ENCODE results near the gene HIRIP3.
"Not testable (repeated sequence)": the region's sequence is repeated elsewhere in the genome, so short reads cannot be mapped to it uniquely, and the experiment has no call there.

HIRIP3 gene

GRCh38 chr16:29995324-29995910 lies at the start of gene HIRIP3:
TSS of gene HIRIP3 (minus strand) at chr16:29995617. CDS start at chr16:29995605, 12 bp downstream.
- peak; percentile 95 for DNase-seq

GRCh38 chr16:30041841-30042240 lies 46.4 kb upstream of the HIRIP3 start:
- DNase-seq, result no peak

DNA sequence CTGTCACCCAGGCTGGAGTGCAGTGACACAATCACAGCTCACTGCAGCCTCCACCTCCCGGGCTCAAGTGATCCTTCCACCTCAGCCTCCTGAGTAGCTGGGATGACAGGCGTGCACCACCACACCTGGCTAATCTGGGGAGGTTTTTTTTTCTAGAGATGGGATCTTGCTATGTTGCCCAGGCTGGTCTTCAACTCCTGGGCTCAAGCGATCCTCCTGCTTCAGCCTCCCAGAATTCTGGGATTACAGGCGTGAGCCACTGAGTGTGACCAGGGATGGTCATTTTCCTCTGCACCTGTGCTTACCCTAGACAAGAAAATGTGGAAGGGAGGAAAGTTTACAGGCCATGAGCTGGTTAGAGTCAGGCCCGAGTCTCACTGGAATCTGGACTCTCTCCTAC lies 45.3 kb upstream of the HIRIP3 start:
- not testable (repeated sequence) for DNase-seq

DNA sequence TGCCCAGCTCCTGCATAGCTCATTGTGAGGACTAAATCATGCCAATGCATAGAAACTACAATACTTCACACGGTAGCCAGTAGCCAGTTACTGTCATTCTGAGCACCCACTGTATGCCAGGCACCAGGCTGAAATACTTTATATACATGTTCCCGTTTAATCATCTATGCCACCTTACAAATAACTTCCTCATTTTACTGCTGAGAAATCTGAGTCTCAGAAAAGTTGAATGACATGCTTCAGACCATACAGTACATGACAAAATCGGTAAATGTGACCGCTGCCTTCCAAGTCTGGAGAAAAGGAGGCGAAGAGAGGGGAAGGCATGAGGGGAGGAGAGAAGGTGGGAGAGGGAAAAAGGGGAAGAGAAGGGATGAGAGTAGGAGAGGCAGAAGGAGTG lies 44.8 kb upstream of the HIRIP3 start:
- no peak for DNase-seq

GRCh38 chr16:30033270-30033669 lies 37.9 kb upstream of the HIRIP3 start:
- DNase-seq, result no peak

DNA sequence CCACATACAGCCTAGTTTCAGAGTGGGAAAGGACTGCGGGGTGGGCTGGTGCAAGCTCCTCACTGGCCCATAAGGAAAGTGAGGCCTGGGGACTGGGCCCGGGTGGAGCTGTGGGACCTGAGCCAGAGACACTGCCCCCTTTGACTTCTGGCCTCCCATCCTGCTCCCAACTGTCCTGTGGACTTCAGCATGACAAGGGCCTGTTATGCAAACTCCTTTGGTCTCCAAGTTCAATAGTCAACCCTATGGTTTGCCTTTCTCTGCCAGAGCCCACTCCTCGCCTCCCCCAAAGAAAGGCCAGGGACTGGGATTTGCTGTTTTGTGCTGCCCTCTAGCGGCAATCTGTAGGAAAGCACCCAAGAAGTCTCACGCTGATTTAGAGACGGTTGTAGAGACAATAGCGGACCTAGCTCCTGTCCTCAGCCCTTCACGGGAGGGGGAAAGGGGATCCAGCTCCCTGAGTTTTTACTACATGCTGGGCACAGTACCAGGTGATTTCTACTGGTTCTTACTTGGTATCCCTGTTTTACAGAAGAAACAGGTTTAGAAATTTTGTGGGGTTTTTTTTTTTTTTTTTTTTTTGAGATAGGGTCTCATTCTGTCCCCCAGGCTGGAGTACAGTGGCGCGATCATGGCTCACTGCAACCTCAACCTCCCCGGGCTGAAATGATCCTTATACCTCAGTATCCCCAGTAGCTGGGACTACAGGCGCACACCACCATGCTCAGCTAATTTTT lies 36.8 kb upstream of the HIRIP3 start:
- peak; percentile 86 for DNase-seq

GRCh38 chr16:30031477-30031918 lies 36.1 kb upstream of the HIRIP3 start:
- DNase-seq, result no peak

DNA sequence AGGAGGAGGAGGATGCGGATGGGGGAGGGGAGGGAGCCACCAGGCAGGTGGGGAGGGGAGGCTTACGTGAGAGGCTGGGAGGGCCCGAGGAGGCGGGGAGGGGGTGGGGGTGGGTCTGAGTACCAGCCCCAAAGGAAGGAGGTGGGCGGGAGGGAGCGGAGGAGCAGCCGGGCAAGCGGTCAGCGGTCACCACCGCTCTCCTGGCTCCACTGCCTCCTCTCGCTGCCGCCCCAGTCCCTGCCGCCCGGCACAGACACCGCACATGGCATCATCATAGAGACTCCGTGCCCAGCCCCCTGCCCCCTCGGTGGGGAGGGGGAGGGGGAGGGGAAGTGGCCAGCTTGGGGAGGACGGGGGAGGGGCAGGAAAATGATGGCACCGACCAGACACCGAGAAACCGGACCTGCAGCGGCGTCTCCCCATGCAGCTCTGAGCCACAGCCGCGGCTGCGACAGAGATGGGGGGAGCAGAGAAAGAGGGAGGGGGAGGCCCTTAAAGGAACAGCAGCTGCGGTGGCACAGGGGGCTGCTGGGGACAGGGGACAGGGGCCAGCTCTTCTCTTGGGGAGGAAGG lies 35.5 kb upstream of the HIRIP3 start, which contains the start of gene TLCD3B:
TSS of gene TLCD3B (minus strand) at position 431 of the 573 bp plus-strand sequence. CDS start 744 bp downstream, outside the sequence.
- peak; percentile 71 for DNase-seq

- DNase-seq, result peak; percentile 38
These were observed 34.7 kb upstream of the HIRIP3 start for GRCh38 chr16:30030011-30030685.

DNA sequence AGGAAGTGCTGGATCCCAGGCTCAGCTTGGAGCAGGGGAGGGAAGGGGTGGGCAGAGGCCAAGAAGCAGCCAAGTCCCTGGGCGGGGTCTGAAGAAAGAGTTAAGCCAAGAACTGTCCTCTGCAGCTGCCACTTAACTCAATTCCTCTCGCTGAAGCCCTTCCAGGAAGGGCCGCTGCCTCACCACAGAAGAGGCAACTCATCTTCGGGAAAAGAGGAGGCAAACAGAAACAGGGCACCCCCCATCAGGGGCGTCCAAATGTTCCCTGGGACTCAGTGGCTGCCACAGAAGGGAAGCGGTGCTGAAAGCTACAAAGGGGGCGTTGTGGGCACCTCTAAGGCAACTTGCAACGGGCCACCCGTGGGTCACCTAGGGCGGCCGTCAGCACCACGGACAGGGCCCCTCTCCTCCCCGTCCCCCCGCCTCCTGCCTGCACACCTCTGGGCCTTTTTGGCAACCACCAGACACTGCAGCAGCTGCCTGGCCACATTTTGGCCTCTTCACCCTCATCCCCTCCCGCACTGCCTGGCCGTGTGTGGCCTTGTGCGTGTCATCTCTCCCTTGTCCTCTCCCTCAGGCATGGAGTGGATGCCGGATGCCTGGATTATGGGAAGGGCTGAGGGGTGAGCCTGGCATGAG lies 33.1 kb upstream of the HIRIP3 start:
- DNase-seq, result no peak

DNA sequence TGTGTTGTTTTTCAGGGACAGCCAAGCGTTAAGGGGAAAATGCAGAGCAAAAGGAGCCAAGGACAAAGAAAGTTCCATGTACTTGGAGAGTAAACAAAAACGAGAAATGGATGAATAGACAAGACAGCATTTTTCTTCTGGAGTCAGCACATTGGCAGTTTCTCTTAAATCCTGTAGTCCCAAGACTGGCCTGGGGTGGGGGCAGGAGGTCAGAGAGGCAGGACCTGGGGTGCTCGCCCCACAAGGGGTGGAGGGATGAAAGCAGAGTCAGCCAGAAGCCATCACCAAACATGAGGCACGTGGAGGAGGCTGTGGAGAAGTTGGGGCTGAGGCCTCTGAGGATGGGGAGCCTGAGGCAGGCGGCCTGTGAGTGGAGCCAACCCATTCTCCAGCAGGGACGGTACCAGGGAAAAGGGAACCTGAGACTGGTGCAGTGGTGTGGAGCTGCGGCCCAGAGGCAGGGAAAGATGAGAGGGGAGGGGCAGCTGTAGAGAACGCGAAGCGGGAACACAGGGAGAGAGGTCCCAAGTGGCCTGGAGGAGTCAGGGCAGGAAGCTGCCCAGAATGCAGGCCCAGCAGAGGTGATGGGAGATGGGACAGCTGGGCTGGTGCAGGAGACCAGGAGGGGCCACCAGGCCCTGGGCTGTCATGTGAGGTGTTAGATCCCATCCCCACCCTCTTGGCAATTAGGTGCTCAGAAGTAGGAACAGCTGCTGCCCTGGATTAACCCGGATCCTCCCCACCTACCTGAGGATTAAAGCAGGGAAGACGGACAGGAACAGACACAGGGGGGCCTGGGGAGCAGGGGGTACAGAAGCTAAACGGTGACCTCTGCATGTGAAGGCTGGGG lies 32.4 kb upstream of the HIRIP3 start:
- DNase-seq, result peak; percentile 43

GRCh38 chr16:30026449-30026848 lies 31.0 kb upstream of the HIRIP3 start:
- no peak for DNase-seq

DNA sequence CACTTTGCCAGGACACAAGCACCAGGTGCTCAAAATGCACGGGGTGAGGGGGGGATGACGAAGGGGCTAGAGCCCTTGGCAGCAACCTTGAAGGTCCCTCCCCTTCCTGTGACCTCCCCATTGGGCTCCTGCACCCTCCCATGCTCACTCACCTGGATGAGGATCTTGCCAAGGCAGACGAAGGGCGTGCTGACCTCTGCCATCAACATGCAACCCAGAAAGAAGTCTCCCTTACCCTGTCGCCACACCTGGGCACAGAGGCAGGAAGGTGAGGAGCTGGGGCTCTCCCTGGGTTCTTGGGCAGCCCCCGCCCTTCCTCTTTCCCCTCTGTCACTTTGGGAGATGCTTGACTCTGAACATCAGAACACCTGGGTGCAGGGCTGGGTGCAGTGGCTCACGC lies 30.2 kb upstream of the HIRIP3 start:
- DNase-seq, result no peak

GRCh38 chr16:30025156-30025555 lies 29.7 kb upstream of the HIRIP3 start:
- no peak for DNase-seq

DNA sequence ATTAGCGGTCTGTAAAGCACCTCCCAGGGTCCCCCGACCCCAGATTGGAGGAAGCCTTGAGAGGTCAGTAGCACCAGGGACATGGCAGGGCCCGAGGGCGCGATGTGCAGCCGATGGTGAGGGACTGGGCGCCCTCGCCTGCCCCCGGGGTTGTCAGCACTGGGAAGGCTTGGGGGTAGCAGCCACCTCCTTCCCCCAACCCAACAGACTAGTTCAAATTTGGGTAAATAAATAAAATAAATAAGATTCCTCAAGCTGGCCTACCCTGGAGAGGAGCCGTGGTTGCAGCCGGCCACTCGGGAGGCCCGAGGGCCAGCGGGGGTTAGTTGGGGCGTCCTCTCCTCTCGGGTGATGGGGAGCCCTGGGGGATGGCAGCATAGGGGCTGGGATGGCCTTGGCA lies 29.0 kb upstream of the HIRIP3 start:
- DNase-seq, result no peak

- no peak for DNase-seq
These were observed 28.2 kb upstream of the HIRIP3 start for GRCh38 chr16:30023586-30023985.

- DNase-seq, result no peak
These were observed 27.5 kb upstream of the HIRIP3 start, which contains the start of gene C16orf92 for GRCh38 chr16:30022887-30023286. TSS of gene C16orf92 (plus strand) at chr16:30023198. CDS start at chr16:30023341, 143 bp downstream.

DNA sequence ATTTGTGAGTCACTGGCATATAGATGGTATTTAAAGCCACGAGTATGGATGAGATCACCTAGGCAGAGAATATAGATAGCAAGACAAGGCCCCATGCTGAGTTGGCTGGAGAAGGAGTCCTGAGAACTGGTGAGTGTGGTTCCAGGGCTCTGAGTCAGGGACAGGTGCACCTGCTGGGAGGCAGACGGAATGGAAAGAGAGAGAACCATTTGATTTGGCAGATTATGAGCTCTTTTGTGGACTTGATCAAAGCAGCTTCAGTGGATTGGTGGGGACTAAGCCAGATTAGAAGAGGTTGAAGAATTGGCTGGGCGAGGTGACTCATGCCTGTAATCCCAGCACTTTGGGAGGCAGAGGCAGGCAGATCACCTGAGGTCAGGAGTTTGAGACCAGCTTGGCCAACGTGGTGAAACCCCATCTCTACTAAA lies 23.3 kb upstream of the HIRIP3 start:
- DNase-seq, result no peak

GRCh38 chr16:30017937-30018336 lies 22.5 kb upstream of the HIRIP3 start:
- DNase-seq, result not testable (repeated sequence)

GRCh38 chr16:30017277-30017656 lies 21.9 kb upstream of the HIRIP3 start:
- no peak for DNase-seq

- no peak for DNase-seq
These were observed 21.3 kb upstream of the HIRIP3 start for GRCh38 chr16:30016555-30017276.

Data from NCI-H510A treated with DMSO at 0.1 percent for 48 hours (cell line).